GM19023 (cell line): ENCODE results near the gene OPN1MW.
A peak's percentile ranks its signal among the peaks of the same experiment; 100 is the strongest.
"Not testable (repeated sequence)": the region's sequence is repeated elsewhere in the genome, so short reads cannot be mapped to it uniquely, and the experiment has no call there.

Source experiments
- ATAC-seq: cut with Tn5 transposase; IDR thresholded peaks from one replicate; pipeline ENCODE4 v1.9.1; 2021; ENCODE audit warnings: mild to moderate bottlenecking, moderate library complexity; ENCODE audit not compliant: unreplicated experiment

Gene OPN1MW

DNA sequence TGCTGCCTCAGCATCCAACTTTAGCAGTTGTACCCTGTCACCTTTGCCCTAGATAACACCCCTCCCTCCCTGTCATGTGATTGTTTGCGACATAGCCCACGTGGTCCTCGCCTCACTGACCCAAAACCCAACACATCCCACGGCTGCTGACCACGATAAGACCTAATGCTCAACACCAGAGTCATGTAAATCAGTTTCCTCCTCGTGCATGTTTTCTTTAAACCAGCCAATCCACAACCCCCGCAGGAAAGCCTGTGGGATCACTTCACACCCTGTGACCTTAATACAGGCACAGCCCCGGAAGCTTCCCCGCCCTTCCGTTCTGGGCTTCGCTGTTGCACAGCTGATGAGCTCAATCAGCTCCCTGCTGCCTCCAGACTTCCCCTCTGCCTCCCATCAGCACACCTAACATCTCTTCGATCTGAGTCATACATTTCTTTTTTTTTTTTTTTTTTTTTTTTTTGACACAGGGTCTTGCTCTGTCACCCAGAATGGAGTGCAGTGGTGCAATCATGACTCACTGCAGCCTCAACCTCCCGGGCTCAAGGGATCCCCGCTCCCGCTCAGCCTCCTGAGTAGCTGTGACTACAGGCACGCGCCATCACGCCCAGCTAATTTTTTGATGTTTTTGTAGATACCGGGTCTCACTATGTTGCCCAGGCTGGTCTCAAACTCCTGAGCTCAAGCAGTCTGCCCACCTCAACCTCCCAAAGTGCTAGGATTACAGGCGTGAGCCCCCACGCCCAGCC, 27.4 kb downstream of the OPN1MW start:
- ATAC-seq, result peak; percentile 60

DNA sequence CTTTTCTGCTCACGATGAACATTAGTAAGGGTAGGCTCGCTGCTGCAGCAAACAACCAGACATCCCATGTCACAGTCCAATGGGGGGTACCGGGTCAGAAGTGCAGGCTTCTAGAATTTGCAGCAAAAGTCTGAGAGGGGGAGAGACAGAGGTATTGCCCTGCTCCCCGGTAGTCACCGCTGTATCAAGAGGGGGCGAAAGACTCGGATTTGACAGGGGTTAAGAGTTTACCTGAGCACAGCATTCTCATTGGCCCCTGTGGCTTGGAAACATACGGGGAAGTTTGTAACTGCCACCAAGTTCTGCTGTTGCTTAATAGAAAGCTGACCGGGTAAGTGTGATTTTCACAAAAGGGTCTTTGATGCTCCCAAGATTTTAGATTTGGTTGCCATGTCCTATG, 28.7 kb downstream of the OPN1MW start:
- not testable (repeated sequence) for ATAC-seq

DNA sequence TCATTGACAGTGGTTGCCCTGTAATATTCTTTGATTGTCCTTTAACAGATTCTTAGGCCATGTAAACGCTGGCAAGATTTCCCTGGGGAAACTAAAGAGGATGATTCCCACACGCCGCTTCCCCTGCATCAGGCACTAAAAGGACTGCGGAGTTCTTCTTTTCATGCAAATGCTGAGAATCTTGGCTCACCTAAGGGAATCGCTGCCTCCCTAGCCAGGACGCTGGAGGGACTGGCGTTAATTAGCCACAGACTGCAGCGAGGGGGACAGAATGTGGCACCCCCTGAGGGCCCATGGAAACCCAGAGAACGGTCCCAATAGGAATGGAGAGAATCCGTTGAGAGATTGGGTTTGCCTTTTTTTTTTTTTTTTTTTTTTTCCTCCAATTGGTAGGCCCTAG, 29.1 kb downstream of the OPN1MW start:
- not testable (repeated sequence) for ATAC-seq

DNA sequence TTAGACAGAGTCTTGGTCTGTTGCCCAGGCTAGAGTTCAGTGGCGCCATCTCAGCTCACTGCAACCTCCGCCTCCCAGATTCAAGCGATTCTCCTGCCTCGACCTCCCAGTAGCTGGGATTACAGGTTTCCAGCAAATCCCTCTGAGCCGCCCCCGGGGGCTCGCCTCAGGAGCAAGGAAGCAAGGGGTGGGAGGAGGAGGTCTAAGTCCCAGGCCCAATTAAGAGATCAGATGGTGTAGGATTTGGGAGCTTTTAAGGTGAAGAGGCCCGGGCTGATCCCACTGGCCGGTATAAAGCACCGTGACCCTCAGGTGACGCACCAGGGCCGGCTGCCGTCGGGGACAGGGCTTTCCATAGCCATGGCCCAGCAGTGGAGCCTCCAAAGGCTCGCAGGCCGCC, 37.1 kb downstream of the OPN1MW start, which contains the start of gene OPN1MW2:
Gene OPN1MW2 (plus strand): TSS at position 301 of the 400 bp plus-strand sequence. CDS start 60 bp downstream, at position 361.
- ATAC-seq, result not testable (repeated sequence)

DNA sequence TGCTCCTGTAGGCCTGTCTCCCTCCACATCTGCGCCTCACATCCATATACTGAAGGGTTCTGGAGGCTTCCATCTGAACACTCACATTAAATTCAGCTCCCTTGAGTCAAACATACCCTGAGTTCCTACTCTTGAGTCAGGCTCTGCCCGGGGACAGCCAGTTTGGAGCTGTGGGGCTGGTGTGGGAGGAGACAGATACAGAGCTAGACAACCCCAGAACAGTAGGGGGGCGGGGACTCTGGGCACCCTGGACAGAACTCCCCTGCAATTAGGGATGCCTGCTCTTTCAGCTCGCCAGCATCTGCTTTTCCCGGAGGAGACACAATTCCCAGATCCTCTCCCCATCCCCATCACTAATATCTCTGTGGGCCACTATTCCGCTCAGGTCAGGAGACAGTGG, 42.9 kb downstream of the OPN1MW start:
- ATAC-seq, result not testable (repeated sequence)

DNA sequence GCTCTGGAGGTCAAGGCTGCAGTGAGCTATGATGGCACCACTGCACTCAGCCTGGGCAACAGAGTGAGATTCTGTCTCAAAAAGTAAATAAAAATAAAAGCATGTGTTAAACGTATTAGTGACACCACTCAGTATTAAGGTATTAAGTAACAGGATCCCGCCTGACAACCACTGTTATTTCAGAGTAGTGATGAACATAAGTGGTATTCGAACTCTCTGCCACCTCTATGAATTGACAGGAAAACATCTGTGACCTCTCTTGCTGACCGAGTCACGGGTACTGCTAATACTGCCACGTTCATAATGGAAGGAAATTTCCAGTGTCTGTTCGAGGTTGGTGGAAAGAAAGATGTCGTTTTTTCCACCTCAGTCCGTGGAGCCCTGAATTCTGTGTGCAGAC, 44.3 kb downstream of the OPN1MW start:
- not testable (repeated sequence) for ATAC-seq

DNA sequence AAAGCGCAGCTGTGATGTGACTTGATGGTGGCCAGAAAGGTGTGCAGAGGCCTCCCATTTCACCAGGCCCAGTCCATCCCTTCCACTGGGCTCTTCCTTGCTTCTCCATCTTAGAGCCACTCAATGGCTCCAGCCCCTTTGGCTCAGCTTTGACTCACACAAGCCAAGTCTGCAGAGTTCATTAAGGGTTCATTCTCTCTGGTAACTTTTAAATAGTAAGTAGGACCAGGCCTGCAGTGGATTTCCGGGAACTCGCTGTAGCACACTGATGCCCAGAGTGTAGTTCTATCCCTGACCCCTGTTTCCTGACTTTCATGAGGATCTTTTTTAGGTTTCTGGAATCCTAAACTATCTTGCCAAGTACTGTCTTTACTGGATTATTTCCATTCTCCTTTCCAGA, 49.0 kb downstream of the OPN1MW start:
- not testable (repeated sequence) for ATAC-seq

DNA sequence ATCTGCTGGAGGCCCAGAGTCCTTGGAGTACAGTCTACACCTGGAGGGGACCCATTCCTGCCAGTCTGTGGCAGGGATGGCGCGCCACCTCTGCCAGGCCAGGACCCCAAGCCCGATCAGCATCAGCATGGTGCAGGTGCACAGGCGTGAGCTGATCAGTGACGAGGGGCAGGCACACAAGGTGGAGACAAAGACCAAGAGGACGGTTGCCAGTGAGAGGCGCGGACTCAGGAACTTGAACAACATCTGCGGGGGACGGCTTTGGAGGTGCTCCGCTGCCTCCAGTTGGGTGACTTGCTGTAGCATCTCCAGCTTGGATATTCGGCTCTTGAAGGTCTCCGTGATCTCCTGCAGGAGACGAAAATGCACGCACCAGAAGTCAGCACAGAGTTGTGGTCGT, 51.2 kb downstream of the OPN1MW start:
- not testable (repeated sequence) for ATAC-seq

DNA sequence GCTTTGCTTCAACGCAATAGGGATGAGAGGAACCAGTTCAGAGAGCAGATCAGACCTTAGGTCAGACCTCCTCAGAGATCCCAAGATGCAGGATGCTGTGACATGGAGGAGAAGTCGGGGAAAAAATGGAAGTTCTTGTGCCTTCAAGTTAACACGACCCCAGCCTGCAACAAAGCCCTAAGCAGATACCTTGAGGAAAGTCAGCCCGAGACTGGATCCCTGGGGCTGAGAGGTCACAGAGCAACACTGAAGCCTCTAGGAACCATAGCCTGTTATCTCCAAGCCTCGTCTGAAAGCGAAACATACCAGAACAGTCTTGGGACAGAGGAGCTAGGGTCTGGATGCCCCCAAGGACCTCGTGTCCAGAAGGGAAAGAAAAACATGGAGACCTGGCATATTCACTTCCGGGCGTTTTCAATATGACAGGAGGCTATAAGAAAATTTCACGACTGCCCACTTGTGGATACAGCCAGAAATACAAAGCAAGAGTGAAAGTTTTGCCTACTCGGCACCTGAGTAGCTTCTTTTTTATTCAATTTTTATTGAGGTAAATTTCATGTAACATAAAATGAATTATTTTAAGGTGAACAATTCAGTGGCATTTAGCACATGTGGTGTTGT, 56.7 kb downstream of the OPN1MW start:
- not testable (repeated sequence) for ATAC-seq

DNA sequence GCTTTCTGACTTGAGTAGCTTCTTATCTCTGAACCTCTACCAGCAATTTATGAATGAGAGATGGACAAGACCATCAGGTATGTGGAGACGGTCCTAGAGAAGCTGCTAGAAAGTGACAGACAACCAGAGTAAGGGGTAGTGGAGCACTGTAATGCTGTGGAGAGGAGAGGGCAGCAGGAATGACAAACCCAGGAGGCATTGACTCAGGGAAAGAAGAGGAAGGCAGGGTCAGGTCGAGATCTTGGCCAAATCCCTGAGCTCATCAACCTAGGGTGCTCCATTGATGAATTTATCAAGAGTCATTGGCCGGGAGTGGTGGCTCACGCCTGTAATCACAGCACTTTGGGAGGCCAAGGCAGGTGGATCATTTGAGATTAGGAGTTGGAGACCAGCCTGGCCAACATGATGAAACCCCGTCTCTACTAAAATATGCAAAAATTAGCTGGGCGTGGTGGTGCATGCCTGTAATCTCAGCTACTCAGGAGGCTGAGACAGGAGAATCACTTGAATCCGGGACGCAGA, 57.6 kb downstream of the OPN1MW start:
- ATAC-seq, result not testable (repeated sequence)
